SU-DHL-6 (cell line): Measurements from ENCODE around the gene TMEM267.

Experiments used
- EZH2phosphoT487 ChIP-seq: fragments of 200-600 bp; sonication (generic), shearing (Covaris generic); conservative IDR thresholded peaks from 2 replicates; pipeline ENCODE4 v1.6.1; 2018; ENCODE audit warnings: mild to moderate bottlenecking, antibody characterized with exemption, low read length, moderate library complexity, mixed read lengths
- TF ChIP-seq, protein P1 (sequence below): fragments of 200-600 bp; sonication (generic); IDR thresholded peaks from one replicate; pipeline ENCODE4 v1.5.1; 2017; ENCODE audit warnings: antibody characterized with exemption, mild to moderate bottlenecking, low read length, moderate library complexity; ENCODE audit not compliant: insufficient read depth, poor library complexity, severe bottlenecking

DNA sequence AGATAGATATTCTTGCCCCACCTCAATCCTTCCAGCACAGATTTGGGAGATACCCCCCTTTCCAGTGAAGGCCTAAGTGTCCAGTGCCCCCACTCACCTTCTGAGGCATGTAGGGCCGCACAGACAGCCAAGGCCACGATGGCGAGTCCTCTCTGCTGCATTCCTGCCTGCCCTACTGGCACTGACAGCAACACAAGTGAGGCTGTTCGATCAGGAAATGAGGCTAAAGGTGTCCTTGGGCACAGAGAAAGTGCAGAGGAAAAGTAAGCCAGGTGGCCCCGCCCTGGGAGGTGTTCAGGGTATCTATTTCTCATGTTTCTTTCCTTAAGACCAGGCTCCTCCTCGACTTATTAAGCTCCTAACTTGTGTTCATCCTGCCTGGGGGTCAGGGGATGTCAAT, 71.5 kb downstream of the TMEM267 start, which contains the start of gene CCL28:
- TF ChIP-seq, protein P1, sequence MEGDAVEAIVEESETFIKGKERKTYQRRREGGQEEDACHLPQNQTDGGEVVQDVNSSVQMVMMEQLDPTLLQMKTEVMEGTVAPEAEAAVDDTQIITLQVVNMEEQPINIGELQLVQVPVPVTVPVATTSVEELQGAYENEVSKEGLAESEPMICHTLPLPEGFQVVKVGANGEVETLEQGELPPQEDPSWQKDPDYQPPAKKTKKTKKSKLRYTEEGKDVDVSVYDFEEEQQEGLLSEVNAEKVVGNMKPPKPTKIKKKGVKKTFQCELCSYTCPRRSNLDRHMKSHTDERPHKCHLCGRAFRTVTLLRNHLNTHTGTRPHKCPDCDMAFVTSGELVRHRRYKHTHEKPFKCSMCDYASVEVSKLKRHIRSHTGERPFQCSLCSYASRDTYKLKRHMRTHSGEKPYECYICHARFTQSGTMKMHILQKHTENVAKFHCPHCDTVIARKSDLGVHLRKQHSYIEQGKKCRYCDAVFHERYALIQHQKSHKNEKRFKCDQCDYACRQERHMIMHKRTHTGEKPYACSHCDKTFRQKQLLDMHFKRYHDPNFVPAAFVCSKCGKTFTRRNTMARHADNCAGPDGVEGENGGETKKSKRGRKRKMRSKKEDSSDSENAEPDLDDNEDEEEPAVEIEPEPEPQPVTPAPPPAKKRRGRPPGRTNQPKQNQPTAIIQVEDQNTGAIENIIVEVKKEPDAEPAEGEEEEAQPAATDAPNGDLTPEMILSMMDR, result no peak
- no peak for TF ChIP-seq EZH2phosphoT487
